Right lobe of liver (tissue), 6 donors: Measurements from ENCODE around the gene SYNDIG1L. TPM values are rescaled to one million over a fixed set of nuclear protein-coding genes. Genes with fewer than 3 reads are reported as not detected.

ENCODE experiments used
- ATAC-seq, 4 donors: fragments of 200-7000 bp; cut with Tn5 transposase; one replicate each; pipeline ENCODE4 v1.9.1; 2020; ENCODE audit warnings: mild to moderate bottlenecking in 4 of 4, moderate library complexity in 4 of 4
- DNase-seq, 3 donors: peaks; one replicate each; pipeline ENCODE4 v3.0.0-alpha.2; 2020
- H3K27ac ChIP-seq, 3 donors: fragments of 200-600 bp; one replicate each; pipeline ENCODE4 v1.8.0; 2022
- H3K27me3 ChIP-seq, 2 donors: fragments of 200-600 bp; one replicate each; pipeline ENCODE4 v1.8.0; 2022
- H3K36me3 ChIP-seq, 4 donors: fragments of 200-600 bp; sonication (generic) in 1 of 4; one replicate each; pipeline versions ENCODE4 v1.5.1 to v1.8.0; 2017 to 2022; ENCODE audit warnings: control low read depth in 1 of 4
- H3K4me1 ChIP-seq, 4 donors: fragments of 200-600 bp; sonication (generic) in 1 of 4; one replicate each; pipeline versions ENCODE4 v1.5.1 to v1.8.0; 2017 to 2022; ENCODE audit warnings: control low read depth in 1 of 4
- H3K4me3 ChIP-seq, 3 donors: fragments of 200-600 bp; one replicate each; pipeline ENCODE4 v1.8.0; 2022
- H3K9me3 ChIP-seq, 4 donors: fragments of 200-600 bp; sonication (generic) in 1 of 4; one replicate each; pipeline versions ENCODE4 v1.5.1 to v1.8.0; 2017 to 2022; ENCODE audit warnings: control low read depth in 1 of 4
- POLR2A ChIP-seq: fragments of 450-650 bp; IDR thresholded peaks from one replicate; pipeline ENCODE4 v1.6.1; 2017; ENCODE audit warnings: antibody characterized with exemption, mild to moderate bottlenecking
- WGBS: methylation state at CpG from one replicate; pipeline ENCODE4 v1.1.6; 2018; ENCODE audit warnings: low coverage, low lambda C conversion rate; ENCODE audit not compliant: insufficient coverage; ENCODE audit errors: missing lambda C conversion rate; 5-methylcytosine and 5-hydroxymethylcytosine counted together
- intact Hi-C, 2 donors: fragments of 100-400 bp; cut with DNase I; formaldehyde crosslinking; loops; one replicate each; pipeline versions ENCODE4 v1.11.2 to v1.14.1; 2022
- total RNA-seq, 6 experiments: library from RNA; depleted of rRNA in 2 of 6; stranded (reverse); fragments of >200 nt in 2 of 6; fragmentation: NEBNext Ultra II Directional in 3 of 6; extraction: Animal tissue kit (Norgen Biotek cat#: 25700) in 3 of 6; gene quantifications; one replicate each; pipeline versions ENCODE4 v1.1.0 to v1.2.4, GENCODE V29; 2016 to 2023
- TF ChIP-seq, protein P1 (sequence below), 4 donors: fragments of 200-600 bp in 3 of 4; fragments of 450-650 bp in 1 of 4; IDR thresholded peaks; one replicate each; pipeline versions ENCODE4 v1.5.1 to v1.8.0; 2016 to 2022; ENCODE audit warnings: antibody characterized with exemption in 4 of 4, mild to moderate bottlenecking in 2 of 4
- donor health status: DM: no; HTN: yes; CAD: no.
- donor health status: DM: no; HTN: no; CAD: no.
- donor health status: DM: no; HTN: no; CAD: no.
- donor health status: DM: no; HTN: yes; CAD: no.
- donor health status: DM: no; HTN: yes; CAD: no.

Gene SYNDIG1L
- total RNA-seq, 6 experiments from 2014 or later, result not detected

DNA sequence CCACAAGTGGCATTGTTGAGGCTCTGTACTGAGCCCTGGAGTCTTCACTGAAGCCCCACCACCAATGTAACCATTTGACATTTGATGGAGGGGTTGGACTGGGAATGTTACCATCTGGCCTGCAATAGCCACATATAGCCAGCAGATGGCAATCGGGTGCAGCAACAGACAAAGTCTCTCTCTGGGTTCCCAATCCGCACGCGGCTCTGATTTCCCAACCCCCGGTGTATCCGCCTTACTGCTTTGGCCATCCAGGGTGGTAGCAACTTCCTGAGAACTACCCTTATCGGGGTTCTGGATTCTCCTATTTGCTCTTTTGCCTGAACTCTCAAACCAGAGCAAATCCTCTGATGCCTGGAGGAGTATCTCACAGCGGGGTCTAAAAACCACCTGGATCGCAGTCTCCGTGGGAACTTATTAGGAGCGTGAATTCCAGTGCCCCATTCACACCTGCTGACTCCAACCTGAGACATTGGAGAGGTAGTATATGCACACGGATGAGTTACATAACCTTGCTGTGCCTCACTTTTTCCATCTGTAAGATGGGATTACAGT lies 63.6 kb downstream of the SYNDIG1L start:
- TF ChIP-seq, protein P1, sequence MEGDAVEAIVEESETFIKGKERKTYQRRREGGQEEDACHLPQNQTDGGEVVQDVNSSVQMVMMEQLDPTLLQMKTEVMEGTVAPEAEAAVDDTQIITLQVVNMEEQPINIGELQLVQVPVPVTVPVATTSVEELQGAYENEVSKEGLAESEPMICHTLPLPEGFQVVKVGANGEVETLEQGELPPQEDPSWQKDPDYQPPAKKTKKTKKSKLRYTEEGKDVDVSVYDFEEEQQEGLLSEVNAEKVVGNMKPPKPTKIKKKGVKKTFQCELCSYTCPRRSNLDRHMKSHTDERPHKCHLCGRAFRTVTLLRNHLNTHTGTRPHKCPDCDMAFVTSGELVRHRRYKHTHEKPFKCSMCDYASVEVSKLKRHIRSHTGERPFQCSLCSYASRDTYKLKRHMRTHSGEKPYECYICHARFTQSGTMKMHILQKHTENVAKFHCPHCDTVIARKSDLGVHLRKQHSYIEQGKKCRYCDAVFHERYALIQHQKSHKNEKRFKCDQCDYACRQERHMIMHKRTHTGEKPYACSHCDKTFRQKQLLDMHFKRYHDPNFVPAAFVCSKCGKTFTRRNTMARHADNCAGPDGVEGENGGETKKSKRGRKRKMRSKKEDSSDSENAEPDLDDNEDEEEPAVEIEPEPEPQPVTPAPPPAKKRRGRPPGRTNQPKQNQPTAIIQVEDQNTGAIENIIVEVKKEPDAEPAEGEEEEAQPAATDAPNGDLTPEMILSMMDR (IDR thresholded peaks at IDR 0.05), result peak; percentile 89 to 95 (median 94)
- no peak for TF ChIP-seq POLR2A
- intact Hi-C loops, result loop anchor here (5.0 to 10.0 kb wide), 2 partner anchors 112 to 120 kb away; no protein-coding TSS in a partner anchor

DNA sequence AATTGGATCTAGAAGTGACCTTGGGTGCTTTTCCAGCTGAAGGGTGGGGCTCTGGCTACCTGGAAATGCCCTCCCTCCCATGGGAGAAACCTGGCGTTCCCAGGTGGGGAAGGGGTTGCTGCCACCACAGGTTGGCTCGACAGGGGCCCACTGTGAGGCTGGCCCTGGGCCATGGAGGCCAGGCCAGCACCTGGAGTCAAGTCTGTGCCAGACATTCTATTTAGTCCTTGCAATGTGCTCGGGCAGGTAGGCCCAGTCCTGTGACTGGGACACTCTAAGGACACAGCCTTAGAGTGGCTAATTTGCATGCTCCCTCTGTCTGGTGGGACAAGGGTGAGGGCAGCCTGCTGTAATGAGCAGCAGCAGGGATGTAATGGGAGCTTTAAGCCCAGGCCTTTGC lies 65.8 kb downstream of the SYNDIG1L start:
- Histone ChIP-seq H3K36me3 (no peaks in the 10 kb centered on the region), H3K9me3 (no peaks in the 10 kb centered on the region), H3K27me3 (no peaks in the 10 kb centered on the region), H3K4me3 (no peak overlapping the region), H3K4me1 (no peaks in the 10 kb centered on the region), H3K27ac (no peak overlapping the region)
- no CpG with 5 or more reads among the region's 3 CpGs for WGBS
- TF ChIP-seq POLR2A, result no peak
- TF ChIP-seq, protein P1 (IDR thresholded peaks at IDR 0.05), result no peak
- intact Hi-C loops, result loop anchor here (5.0 to 10.0 kb wide), 2 partner anchors 115 to 122 kb away; no protein-coding TSS in a partner anchor
- ATAC-seq, result no peak
- no peak for DNase-seq

More for the DNA sequence above, 63.6 kb downstream of the SYNDIG1L start:
- Histone ChIP-seq H3K4me3 (no peak overlapping the region), H3K27me3 (no peaks in the 10 kb centered on the region), H3K36me3 (no peaks in the 10 kb centered on the region), H3K4me1 (no peaks in the 10 kb centered on the region), H3K9me3 (no peaks in the 10 kb centered on the region), H3K27ac (no peak overlapping the region)
- ATAC-seq (peak; percentile 95 to 100 (median 98)), DNase-seq (peak; percentile 79 to 80 (median 80))
- 30% methylated on average over 12 of the region's 12 CpGs for WGBS

DNA sequence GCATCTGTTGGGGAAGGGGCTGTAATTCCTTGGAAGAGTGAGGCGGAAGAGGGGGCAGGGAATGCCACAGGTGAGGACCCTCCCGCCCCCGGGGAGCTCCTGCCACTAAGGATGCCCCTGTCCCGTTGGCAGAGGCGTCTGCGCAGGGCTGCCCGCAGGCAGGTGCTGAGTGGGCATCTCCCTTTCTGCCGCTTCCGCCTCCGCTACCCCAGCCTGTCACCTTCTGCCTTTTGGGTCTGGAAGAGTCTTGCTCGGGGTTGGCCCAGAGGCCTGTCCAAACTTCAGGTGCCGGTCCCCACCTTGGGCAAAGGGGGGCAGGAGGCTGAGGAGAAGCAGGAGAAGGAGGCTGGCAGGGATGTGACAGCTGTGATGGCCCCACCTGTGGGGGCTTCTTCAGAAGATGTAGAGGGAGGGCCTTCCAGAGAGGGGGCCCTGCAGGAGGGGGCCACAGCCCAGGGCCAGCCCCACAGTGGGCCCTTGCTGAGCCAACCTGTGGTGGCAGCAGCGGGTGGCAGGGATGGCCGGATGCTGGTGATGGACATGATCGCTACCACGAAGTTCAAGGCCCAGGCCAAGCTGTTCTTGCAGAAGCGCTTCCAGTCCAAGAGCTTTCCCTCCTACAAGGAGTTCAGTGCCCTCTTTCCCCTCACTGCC lies 67.7 kb downstream of the SYNDIG1L start:
- ATAC-seq (no peak), DNase-seq (no peak)
- H3K9me3 ChIP-seq, result no peaks in the 10 kb centered on the region
- no peak overlapping the region for H3K27ac ChIP-seq
- H3K4me3 ChIP-seq, result no peak overlapping the region
- no CpG with 5 or more reads among the region's 17 CpGs for WGBS
- no peaks in the 10 kb centered on the region for H3K36me3 ChIP-seq
- H3K27me3 ChIP-seq, result no peaks in the 10 kb centered on the region
- intact Hi-C loops, result no loop called here
- TF ChIP-seq, protein P1 (IDR thresholded peaks at IDR 0.05), result no peak
- no peak for TF ChIP-seq POLR2A
- H3K4me1 ChIP-seq, result no peaks in the 10 kb centered on the region

DNA sequence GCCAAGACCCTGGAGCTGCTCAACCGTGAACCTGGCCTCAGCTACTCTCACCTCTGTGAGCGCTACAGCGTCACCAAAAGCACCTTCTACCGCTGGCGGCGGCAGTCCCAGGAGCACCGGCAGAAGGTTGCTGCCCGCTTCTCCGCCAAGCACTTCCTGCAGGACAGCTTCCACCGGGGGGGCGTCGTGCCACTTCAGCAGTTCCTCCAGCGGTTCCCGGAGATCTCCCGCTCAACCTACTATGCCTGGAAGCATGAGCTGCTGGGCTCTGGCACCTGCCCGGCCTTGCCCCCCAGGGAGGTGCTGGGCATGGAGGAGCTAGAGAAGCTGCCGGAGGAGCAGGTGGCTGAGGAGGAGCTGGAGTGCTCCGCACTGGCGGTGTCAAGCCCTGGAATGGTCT lies 68.4 kb downstream of the SYNDIG1L start:
- 98% methylated on average over 10 of the region's 19 CpGs for WGBS
- H3K9me3 ChIP-seq, result no peaks in the 10 kb centered on the region
- H3K27ac ChIP-seq, result no peak overlapping the region
- TF ChIP-seq, protein P1 (IDR thresholded peaks at IDR 0.05), result no peak
- TF ChIP-seq POLR2A, result no peak
- ATAC-seq (no peak), DNase-seq (no peak)
- H3K4me3 ChIP-seq, result no peak overlapping the region
- no peaks in the 10 kb centered on the region for H3K27me3 ChIP-seq
- intact Hi-C loops, result no loop called here
- H3K4me1 ChIP-seq, result no peaks in the 10 kb centered on the region
- H3K36me3 ChIP-seq, result no peaks in the 10 kb centered on the region
